ENCODE measurements around the gene F2. TPM values are rescaled to one million over a fixed set of nuclear protein-coding genes. Genes with fewer than 3 reads are reported as not detected.

F2 gene
- total RNA-seq, 4 donors from 2014 or later, result not detected

- intact Hi-C loops (cut with DNase I; ENCODE audit: low total_unique reads), result no loop called here
- DNase-seq (ENCODE audit: low spot score in 2 of 2), result no peak
- no peak overlapping the region for H3K4me3 ChIP-seq (ENCODE audit: low read depth, poor library complexity, severe bottlenecking)
- no peak for TF ChIP-seq POLR2A (IDR thresholded peaks at IDR 0.05)
- TF ChIP-seq, protein P1, sequence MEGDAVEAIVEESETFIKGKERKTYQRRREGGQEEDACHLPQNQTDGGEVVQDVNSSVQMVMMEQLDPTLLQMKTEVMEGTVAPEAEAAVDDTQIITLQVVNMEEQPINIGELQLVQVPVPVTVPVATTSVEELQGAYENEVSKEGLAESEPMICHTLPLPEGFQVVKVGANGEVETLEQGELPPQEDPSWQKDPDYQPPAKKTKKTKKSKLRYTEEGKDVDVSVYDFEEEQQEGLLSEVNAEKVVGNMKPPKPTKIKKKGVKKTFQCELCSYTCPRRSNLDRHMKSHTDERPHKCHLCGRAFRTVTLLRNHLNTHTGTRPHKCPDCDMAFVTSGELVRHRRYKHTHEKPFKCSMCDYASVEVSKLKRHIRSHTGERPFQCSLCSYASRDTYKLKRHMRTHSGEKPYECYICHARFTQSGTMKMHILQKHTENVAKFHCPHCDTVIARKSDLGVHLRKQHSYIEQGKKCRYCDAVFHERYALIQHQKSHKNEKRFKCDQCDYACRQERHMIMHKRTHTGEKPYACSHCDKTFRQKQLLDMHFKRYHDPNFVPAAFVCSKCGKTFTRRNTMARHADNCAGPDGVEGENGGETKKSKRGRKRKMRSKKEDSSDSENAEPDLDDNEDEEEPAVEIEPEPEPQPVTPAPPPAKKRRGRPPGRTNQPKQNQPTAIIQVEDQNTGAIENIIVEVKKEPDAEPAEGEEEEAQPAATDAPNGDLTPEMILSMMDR (IDR thresholded peaks at IDR 0.05), result no peak
- 88% methylated on average over 11 of the region's 11 CpGs for WGBS, 2 donors
Measured at GRCh38 chr11:46718155-46719019, 626 bp upstream of the F2 start.

DNA sequence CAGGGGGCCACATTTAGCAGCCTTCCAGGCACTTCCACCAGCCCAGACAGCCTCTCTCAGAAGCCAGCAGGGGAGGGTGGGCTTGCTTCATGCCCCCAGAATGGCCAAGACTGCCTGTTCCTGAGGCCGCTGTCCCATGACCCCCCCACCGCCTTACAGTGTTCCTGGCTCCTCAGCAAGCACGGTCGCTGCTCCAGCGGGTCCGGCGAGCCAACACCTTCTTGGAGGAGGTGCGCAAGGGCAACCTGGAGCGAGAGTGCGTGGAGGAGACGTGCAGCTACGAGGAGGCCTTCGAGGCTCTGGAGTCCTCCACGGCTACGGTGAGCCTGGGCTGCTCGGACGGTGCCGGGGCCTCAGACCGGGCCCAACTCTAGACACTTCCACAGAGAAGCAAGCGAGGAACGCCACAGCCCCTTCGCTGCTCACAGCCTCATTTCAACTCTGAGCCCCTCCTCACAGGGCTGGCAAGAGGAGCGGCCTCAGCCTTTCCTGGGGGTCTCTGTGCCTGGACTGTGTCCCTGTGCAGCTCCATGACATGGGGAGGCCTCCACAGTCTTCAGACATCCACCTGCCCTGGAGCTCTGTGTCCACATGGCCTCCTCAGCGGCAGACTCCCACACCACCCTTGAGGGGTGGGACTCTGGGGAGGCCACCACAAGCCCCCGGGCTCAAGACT, 668 bp downstream of the F2 start:
- no peak for TF ChIP-seq POLR2A (IDR thresholded peaks at IDR 0.05)
- TF ChIP-seq, protein P1 (IDR thresholded peaks at IDR 0.05), result no peak
- intact Hi-C loops (cut with DNase I; ENCODE audit: low total_unique reads), result no loop called here

GRCh38 chr11:46721286-46721685, 2.3 kb downstream of the F2 start:
- no peak for DNase-seq (ENCODE audit: low spot score in 2 of 2)
- H3K4me3 ChIP-seq (ENCODE audit: low read depth, poor library complexity, severe bottlenecking), result no peak overlapping the region
- TF ChIP-seq POLR2A (IDR thresholded peaks at IDR 0.05), result no peak
- TF ChIP-seq, protein P1 (IDR thresholded peaks at IDR 0.05), result no peak
- intact Hi-C loops (cut with DNase I; ENCODE audit: low total_unique reads), result no loop called here
- WGBS, 2 donors, result 82 to 86% methylated on average over 6 of the region's 6 CpGs

More for the DNA sequence above, 668 bp downstream of the F2 start:
- no peak overlapping the region for H3K4me3 ChIP-seq (ENCODE audit: low read depth, poor library complexity, severe bottlenecking)
- 89 to 93% methylated on average over 25 of the region's 25 CpGs for WGBS, 2 donors
- no peak for DNase-seq (ENCODE audit: low spot score in 2 of 2)

GRCh38 chr11:46722566-46723358, 3.7 kb downstream of the F2 start:
- intact Hi-C loops (cut with DNase I; ENCODE audit: low total_unique reads), result no loop called here
- 94 to 95% methylated on average over 11 of the region's 11 CpGs for WGBS, 2 donors
- no peak for TF ChIP-seq POLR2A (IDR thresholded peaks at IDR 0.05)
- TF ChIP-seq, protein P1 (IDR thresholded peaks at IDR 0.05), result no peak
- no peak overlapping the region for H3K4me3 ChIP-seq (ENCODE audit: low read depth, poor library complexity, severe bottlenecking)
- no peak for DNase-seq (ENCODE audit: low spot score in 2 of 2)

- WGBS, 2 donors, result 86 to 94% methylated on average over 6 to 8 of the region's 8 CpGs
- intact Hi-C loops (cut with DNase I; ENCODE audit: low total_unique reads), result no loop called here
Measured at GRCh38 chr11:46723359-46723680, 4.3 kb downstream of the F2 start.

More at GRCh38 chr11:46723359-46723680, 4.3 kb downstream of the F2 start:
- no peak overlapping the region for H3K4me3 ChIP-seq (ENCODE audit: low read depth, poor library complexity, severe bottlenecking)
- TF ChIP-seq POLR2A (IDR thresholded peaks at IDR 0.05), result no peak
- TF ChIP-seq, protein P1 (IDR thresholded peaks at IDR 0.05), result no peak
- no peak for DNase-seq (ENCODE audit: low spot score in 2 of 2)
